Measurements from ENCODE around the gene SLC25A25. TPM values are rescaled to one million over a fixed set of nuclear protein-coding genes. Genes with fewer than 3 reads are reported as not detected.

The SLC25A25 gene
- total and polyA plus RNA-seq, 9 of the 15 experiments (the other 6 are each of a cell fraction or from before 2014, with no cell fraction given) = 0.07 to 35.9 (median 23.2) TPM

DNA sequence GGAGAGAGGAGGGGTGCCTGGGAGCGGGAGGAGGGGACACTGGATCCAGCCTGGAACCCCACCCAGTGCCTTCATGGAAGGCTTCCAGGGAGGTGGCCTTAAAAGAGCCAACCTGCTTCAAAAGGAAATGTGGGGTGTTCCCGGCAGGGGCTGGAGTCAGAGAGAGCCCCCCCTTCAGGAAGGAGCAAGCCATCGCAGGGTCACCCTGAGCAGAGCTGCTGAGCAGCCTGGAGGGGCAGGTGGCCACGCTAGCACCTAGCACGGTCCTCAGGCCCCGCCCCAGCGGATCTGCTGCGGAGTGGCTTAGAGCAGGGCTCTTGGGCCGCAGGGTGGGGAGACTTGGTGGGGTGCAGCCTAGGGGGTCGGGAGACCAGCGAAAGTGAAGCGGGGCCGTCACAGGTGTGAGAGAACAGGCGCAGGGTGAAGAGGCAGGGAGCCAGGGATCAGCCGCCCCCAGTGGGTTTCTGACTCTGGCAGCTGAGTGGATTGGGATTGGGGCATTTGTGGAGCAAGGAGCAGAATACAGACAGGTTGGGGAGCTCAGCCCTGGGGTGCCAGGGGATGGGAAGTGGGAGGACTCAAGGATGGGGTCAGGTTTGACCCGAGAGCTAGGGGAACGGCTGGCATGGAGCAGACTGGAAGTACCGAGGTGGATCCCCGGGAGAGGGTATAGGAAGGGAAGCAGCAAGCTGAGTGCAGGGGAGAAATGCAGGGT is 82.7 kb downstream of the SLC25A25 start (continued):
- TF ChIP-seq PHF8 (IDR thresholded peaks at IDR 0.05; ENCODE audit: borderline replicate concordance, low read length) (peak; percentile 24; the same call in 1 of the 2 replicates), SMC3 (conservative IDR thresholded peaks at IDR 0.05; ENCODE audit: insufficient read depth, low read depth, low read length) (peak; percentile 34; the same call in 1 of the 2 replicates), TBL1XR1 (IDR thresholded peaks at IDR 0.05; ENCODE audit: low read length in 2 of 2) (0 out of 4 replicates have a peak, but pooled peaks of 1 of the 2 experiments have one; percentile 18), ZNF583 (CRISPR knock-in tag; IDR thresholded peaks at IDR 0.05) (peak; percentile 66), FIP1L1 (IDR thresholded peaks at IDR 0.05; ENCODE audit: low read depth, low read length, poor library complexity, severe bottlenecking) (peak; percentile 28), BHLHE40 (IDR thresholded peaks at IDR 0.05; ENCODE audit: low read length) (peak; percentile 55), E2F1 (CRISPR knock-in tag; IDR thresholded peaks at IDR 0.05) (peak; percentile 39; the same call in 1 of the 2 replicates), ZNF224 (CRISPR knock-in tag; IDR thresholded peaks at IDR 0.05) (no peak), GATAD2A (IDR thresholded peaks at IDR 0.05) (no peak), ZBTB7A (IDR thresholded peaks at IDR 0.05; ENCODE audit: borderline replicate concordance, control insufficient read depth, low read depth, low read length) (peak; percentile 89), CXXC5 (CRISPR knock-in tag; IDR thresholded peaks at IDR 0.05) (peak; percentile 42; the same call in 1 of the 2 replicates), CTCF (IDR thresholded peaks at IDR 0.05 in 2 of 3, conservative IDR thresholded peaks at IDR 0.05 in 1 of 3; ENCODE audit: insufficient read depth in 2 of 3, low read depth in 1 of 3, low read length in 3 of 3) (peak; percentile 97 to 99 (median 97)), HDAC2 (IDR thresholded peaks at IDR 0.05) (0 out of 2 replicates have a peak, but pooled peaks have one; percentile 16), RBFOX2 (IDR thresholded peaks at IDR 0.05; ENCODE audit: low read depth, low read length) (peak; percentile 56; the same call in 1 of the 2 replicates), TEAD4 (IDR thresholded peaks at IDR 0.05; ENCODE audit: low read length) (0 out of 2 replicates have a peak, but pooled peaks have one; percentile 5), TEAD4 (CRISPR knock-in tag; IDR thresholded peaks at IDR 0.05; ENCODE audit: borderline replicate concordance) (no peak), ZNF24 (IDR thresholded peaks at IDR 0.05) (no peak), SMAD4 (CRISPR knock-in tag; conservative IDR thresholded peaks at IDR 0.05) (peak; percentile 45), SMARCA5 (IDR thresholded peaks at IDR 0.05) (peak; percentile 52; the same call in 1 of the 2 replicates), KLF1 (tag; IDR thresholded peaks at IDR 0.05) (peak; percentile 46; the same call in 1 of the 2 replicates), CBX3 (IDR thresholded peaks at IDR 0.05; ENCODE audit: borderline replicate concordance in 1 of 2, low read length in 2 of 2) (peak in 1 of 2 experiments; percentile 82; a peak in 1 of 3 replicates), RCOR1 (IDR thresholded peaks at IDR 0.05; ENCODE audit: borderline replicate concordance in 1 of 2, low read depth in 2 of 2, low read length in 2 of 2) (peak in 1 of 2 experiments; percentile 59; a peak in 2 of 4 replicates)
- TF ChIP-seq, protein P1, sequence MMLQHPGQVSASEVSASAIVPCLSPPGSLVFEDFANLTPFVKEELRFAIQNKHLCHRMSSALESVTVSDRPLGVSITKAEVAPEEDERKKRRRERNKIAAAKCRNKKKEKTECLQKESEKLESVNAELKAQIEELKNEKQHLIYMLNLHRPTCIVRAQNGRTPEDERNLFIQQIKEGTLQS (IDR thresholded peaks at IDR 0.05) = no peak
- TF ChIP-seq, protein P1 (CRISPR knock-in tag; conservative IDR thresholded peaks at IDR 0.05) = 0 out of 2 replicates have a peak, but pooled peaks have one; percentile 31
